Small intestine (tissue), 7 donors: ENCODE results near the gene TET1. TPM values are rescaled to one million over a fixed set of nuclear protein-coding genes. Genes with fewer than 3 reads are reported as not detected.
"Not testable (repeated sequence)": the region's sequence is repeated elsewhere in the genome, so short reads cannot be mapped to it uniquely, and the experiment has no call there.

ENCODE experiments used
- DNase-seq, 2 donors: peaks; one replicate each; pipeline versions ENCODE4 v3.0.0 to v3.0.0-alpha.2; 2013
- FAIRE-seq: peaks from 2 replicates; lab custom pipeline; 2012; peaks lifted over from hg19 to GRCh38; lab: Jason Lieb, UNC
- H3K27ac ChIP-seq, 3 donors: one replicate each; pipeline ENCODE4 v1.5.1; 2013; ENCODE audit warnings: low read length in 2 of 3, mild to moderate bottlenecking in 2 of 3, control low read depth in 1 of 3, inconsistent platforms in 1 of 3, low read depth in 1 of 3, moderate library complexity in 1 of 3
- H3K27me3 ChIP-seq, 3 donors: one replicate each; pipeline ENCODE4 v1.6.1; 2013; ENCODE audit warnings: low read length in 3 of 3, inconsistent platforms in 1 of 3; ENCODE audit not compliant: control insufficient read depth in 3 of 3, insufficient read depth in 3 of 3
- H3K36me3 ChIP-seq, 3 donors: one replicate each; pipeline ENCODE4 v1.6.1; 2013; ENCODE audit warnings: low read length in 3 of 3, inconsistent platforms in 1 of 3, low read depth in 1 of 3, mild to moderate bottlenecking in 1 of 3, moderate library complexity in 1 of 3; ENCODE audit not compliant: control insufficient read depth in 3 of 3, insufficient read depth in 2 of 3
- H3K4me1 ChIP-seq, 3 donors: one replicate each; pipeline ENCODE4 v1.6.1; 2013; ENCODE audit warnings: low read length in 2 of 3, inconsistent platforms in 1 of 3, low read depth in 1 of 3, mild to moderate bottlenecking in 1 of 3, moderate library complexity in 1 of 3; ENCODE audit not compliant: control insufficient read depth in 3 of 3, insufficient read depth in 2 of 3
- H3K4me3 ChIP-seq, 3 donors: one replicate each; pipeline ENCODE4 v1.5.1; 2013; ENCODE audit warnings: low read length in 3 of 3, control low read depth in 1 of 3, inconsistent platforms in 1 of 3, low read depth in 1 of 3, mild to moderate bottlenecking in 1 of 3, moderate library complexity in 1 of 3
- H3K9me3 ChIP-seq, 2 donors: one replicate each; pipeline ENCODE4 v1.6.1; 2013; ENCODE audit warnings: low read depth in 1 of 2, low read length in 1 of 2; ENCODE audit not compliant: control insufficient read depth in 2 of 2, insufficient read depth in 1 of 2
- WGBS, 3 donors: extraction: QIAGEN DNeasy Blood & Tissue Kit; methylation state at CpG; one replicate each; pipeline ENCODE4 v1.1.7; 2013; 5-methylcytosine and 5-hydroxymethylcytosine counted together
- polyA plus RNA-seq, 4 donors: library from polyadenylated mRNA; stranded (reverse) in 3 of 4; unstranded in 1 of 4; fragments of 200-250 nt in 3 of 4; fragments of 120-200 nt in 1 of 4; gene quantifications; one replicate each; pipeline versions ENCODE4 v1.2.1 to v1.2.3, GENCODE V29; 2013
- donor health status: healthy with polysubstance abuse.
- donor health status: control.
- donor health status: control.
- donor health status: Bipolar disorder and iron deficiency.
- donor health status: healthy.

Gene TET1
- polyA plus RNA-seq, 4 donors, result under 0.01 to 4.0 (median 0.31) TPM; not detected in 1

DNA sequence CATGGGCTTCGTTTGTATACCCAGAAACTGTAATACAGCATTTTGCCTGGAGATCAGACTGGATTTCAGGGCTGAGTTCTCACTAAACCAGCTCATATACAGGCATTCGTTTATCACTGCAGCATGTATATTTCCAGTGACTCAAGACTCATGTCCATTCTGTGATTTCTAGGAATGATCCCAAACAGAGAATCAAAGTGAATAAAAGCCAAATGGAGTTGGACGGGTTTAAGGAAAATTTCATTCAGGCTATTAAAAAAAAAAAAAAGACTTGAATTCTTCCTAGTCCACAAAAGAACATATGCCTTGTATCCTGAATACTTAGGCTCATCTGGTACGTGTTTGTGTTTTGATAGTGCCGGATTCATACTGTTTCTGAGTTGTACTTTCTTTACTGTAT is 46.8 kb downstream of the TET1 start:
- WGBS, 3 donors, result 65 to 87% (median 83%) methylated on average over 5 of the region's 5 CpGs
- FAIRE-seq (no peak), DNase-seq (no peak)
- no peak overlapping the region for H3K4me3 ChIP-seq
- no peaks in the 10 kb centered on the region for H3K9me3 ChIP-seq
- peaks cover 0 to 2% (median 0%) of the 10 kb centered on the region in 3 donors for H3K4me1 ChIP-seq
- peaks cover 0 to 6% (median 0%) of the 10 kb centered on the region in 3 donors for H3K36me3 ChIP-seq
- no peaks in the 10 kb centered on the region for H3K27me3 ChIP-seq
- H3K27ac ChIP-seq, result no peak overlapping the region

- not testable (repeated sequence) for H3K36me3 ChIP-seq, H3K4me1 ChIP-seq, DNase-seq, H3K27ac ChIP-seq, H3K9me3 ChIP-seq, FAIRE-seq, H3K27me3 ChIP-seq, H3K4me3 ChIP-seq
- WGBS, 3 donors, result 97 to 99% (median 98%) methylated on average over 10 of the region's 10 CpGs
These were observed 49.9 kb downstream of the TET1 start for GRCh38 chr10:68610023-68610422.

DNA sequence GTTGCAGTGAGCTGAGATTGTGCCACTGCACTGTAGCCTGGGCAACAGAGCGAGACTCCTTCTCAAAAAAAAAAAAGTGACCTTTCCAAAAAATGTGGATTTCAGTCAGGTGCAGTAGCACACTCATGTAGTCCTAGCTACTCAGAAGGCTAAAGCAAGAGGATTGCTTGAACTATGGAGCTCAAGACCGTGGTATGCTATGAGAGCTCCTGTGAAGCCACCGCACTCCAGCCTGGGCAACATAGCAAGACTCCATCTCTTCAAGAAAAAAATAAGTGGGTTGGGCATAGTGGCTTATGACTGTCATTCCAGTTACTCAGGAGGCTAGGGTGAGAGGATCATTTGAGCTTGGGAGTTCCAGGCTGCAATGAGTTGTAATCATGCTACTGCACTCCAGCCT is 51.1 kb downstream of the TET1 start:
- H3K9me3 ChIP-seq, result no peaks in the 10 kb centered on the region
- WGBS, 3 donors, result 80 to 100% (median 99%) methylated on average over 3 of the region's 3 CpGs
- FAIRE-seq (no peak), DNase-seq (no peak)
- no peaks in the 10 kb centered on the region for H3K4me1 ChIP-seq
- no peaks in the 10 kb centered on the region for H3K27me3 ChIP-seq
- no peak overlapping the region for H3K4me3 ChIP-seq
- H3K36me3 ChIP-seq, result peaks cover 0 to 6% (median 0%) of the 10 kb centered on the region in 3 donors
- H3K27ac ChIP-seq, result no peak overlapping the region

- not testable (repeated sequence) for FAIRE-seq, H3K4me3 ChIP-seq, H3K4me1 ChIP-seq
These were observed 53.8 kb downstream of the TET1 start for GRCh38 chr10:68613974-68614373.

DNA sequence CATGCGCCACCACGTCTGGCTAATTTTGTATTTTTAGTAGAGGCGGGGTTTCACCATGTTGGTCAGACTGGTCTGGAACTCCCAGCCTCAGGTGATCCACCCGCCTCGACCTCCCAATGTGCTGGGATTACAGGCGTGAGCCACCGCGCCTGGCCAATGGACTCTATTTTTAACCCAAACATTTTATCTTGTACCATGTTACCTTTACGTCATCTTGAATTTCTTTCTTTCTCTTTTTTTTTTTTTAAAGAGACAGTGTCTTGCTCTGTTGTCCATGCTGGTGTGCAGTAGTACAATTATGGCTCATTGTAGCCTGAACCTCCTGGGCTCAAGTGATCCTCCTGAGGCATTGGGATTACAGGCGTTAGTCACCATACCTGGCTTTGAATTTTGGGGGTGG is 57.6 kb downstream of the TET1 start:
- H3K27me3 ChIP-seq, H3K4me3 ChIP-seq, H3K27ac ChIP-seq, H3K9me3 ChIP-seq, DNase-seq, FAIRE-seq, H3K4me1 ChIP-seq, H3K36me3 ChIP-seq: not testable (repeated sequence)
- WGBS, 3 donors, result 85 to 90% (median 89%) methylated on average over 10 of the region's 10 CpGs

More at GRCh38 chr10:68613974-68614373, 53.8 kb downstream of the TET1 start:
- H3K27ac ChIP-seq, H3K9me3 ChIP-seq, H3K27me3 ChIP-seq, DNase-seq, H3K36me3 ChIP-seq: not testable (repeated sequence)

DNA sequence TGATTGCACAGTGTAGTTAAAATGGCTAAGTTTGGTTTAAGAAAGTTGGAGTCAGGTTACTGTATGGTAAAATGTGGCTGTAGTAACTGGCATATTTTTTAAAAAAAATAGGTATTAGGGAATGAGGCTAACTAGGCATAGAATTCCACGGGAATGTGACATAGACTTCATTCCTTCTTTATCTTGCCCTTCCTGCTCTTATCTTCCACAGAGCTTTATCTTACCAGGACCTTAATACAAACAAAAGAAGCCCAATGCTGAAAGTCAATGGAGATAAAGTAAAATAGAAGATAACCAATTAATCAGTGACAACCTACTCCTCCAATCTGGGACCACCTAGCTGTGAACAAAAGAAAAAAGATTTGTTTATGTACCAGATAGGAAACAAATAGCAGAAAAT is 58.1 kb downstream of the TET1 start:
- Histone ChIP-seq H3K36me3 (peaks cover 0 to 3% (median 0%) of the 10 kb centered on the region in 3 donors), H3K4me1 (peaks cover 0 to 5% (median 0%) of the 10 kb centered on the region in 3 donors), H3K9me3 (no peaks in the 10 kb centered on the region), H3K27ac (no peak overlapping the region), H3K4me3 (no peak overlapping the region), H3K27me3 (no peaks in the 10 kb centered on the region)
- 0% methylated on average over 1 of the region's 1 CpG for WGBS, 3 donors
- FAIRE-seq (no peak), DNase-seq (no peak)

DNA sequence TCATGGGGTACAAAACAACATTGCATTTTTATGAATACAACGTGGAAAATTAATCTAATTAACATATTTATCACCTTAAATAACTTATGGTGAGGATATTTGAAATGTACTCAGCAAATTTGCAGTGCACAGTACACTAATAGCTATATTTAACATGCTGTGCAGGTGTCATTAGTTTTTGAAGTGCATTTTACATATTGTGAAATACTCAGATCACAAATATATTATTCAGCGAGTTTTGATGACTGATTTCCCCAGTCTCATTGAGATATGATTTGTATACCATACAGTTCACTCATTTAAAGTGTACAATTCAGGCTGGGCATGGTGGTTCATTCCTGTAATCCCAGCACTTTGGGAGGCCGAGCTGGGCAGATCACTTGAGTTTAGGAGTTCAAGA is 59.5 kb downstream of the TET1 start:
- FAIRE-seq, result no peak
- H3K36me3 ChIP-seq, result peaks cover 0 to 3% (median 0%) of the 10 kb centered on the region in 3 donors
- no peak overlapping the region for H3K4me3 ChIP-seq
- WGBS, 3 donors, result 83 to 90% (median 87%) methylated on average over 3 of the region's 3 CpGs
- H3K4me1 ChIP-seq, result peaks cover 0 to 5% (median 0%) of the 10 kb centered on the region in 3 donors
- no peak for DNase-seq
- no peaks in the 10 kb centered on the region for H3K27me3 ChIP-seq
- no peak overlapping the region for H3K27ac ChIP-seq
- H3K9me3 ChIP-seq, result no peaks in the 10 kb centered on the region

GRCh38 chr10:68625316-68625921 is 65.3 kb downstream of the TET1 start:
- H3K9me3 ChIP-seq, result no peaks in the 10 kb centered on the region
- no peak overlapping the region for H3K4me3 ChIP-seq
- WGBS, 3 donors, result 59 to 81% (median 67%) methylated on average over 4 of the region's 4 CpGs
- no peaks in the 10 kb centered on the region for H3K36me3 ChIP-seq
- DNase-seq (no peak), FAIRE-seq (no peak)
- no peaks in the 10 kb centered on the region for H3K4me1 ChIP-seq
- H3K27ac ChIP-seq, result no peak overlapping the region
- no peaks in the 10 kb centered on the region for H3K27me3 ChIP-seq

DNA sequence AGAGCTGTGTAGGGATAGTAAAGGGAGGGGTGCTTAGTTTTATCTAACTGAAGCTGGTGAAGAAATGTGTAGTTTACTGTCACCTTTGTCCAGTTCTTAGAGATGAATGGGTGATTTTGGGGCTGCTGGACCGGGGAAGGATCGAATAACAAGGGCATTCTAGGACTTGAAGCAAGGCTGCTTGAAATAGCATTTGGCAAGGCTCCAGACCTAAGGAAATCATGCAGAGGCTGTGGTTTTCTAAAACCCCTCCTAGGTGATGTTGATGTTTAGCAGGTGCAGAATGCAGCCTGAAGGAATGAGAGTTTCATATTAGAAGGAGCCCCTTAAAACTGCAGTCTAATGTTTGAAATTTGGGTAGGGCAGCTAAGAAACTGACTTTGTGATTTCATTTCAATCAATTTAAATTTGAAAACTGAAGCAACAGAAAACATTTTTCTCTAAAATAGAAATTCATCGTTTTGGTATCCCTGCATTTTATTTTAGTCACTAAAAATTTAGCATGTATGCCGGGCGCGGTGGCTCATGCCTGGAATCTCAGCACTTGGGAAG is 68.5 kb downstream of the TET1 start:
- Histone ChIP-seq H3K36me3 (no peaks in the 10 kb centered on the region), H3K4me1 (no peaks in the 10 kb centered on the region), H3K27me3 (no peaks in the 10 kb centered on the region), H3K9me3 (no peaks in the 10 kb centered on the region), H3K27ac (no peak overlapping the region), H3K4me3 (no peak overlapping the region)
- DNase-seq (no peak), FAIRE-seq (no peak)
- WGBS, 3 donors, result 65 to 74% (median 67%) methylated on average over 6 of the region's 6 CpGs
